PC-9 (cell line): Measurements from ENCODE around the gene GLYATL1. TPM values are rescaled to one million over a fixed set of nuclear protein-coding genes. Genes with fewer than 3 reads are reported as not detected.

Source experiments
- BruUV-seq: library from RNA; stranded (reverse); fragments of 400-500 nt; replicated peaks from 2 replicates; lab custom pipeline; 2021; lab: Mats Ljungman, UMichigan
- CTCF ChIA-PET: fragments of 300-600 bp; sonication (Branson Sonifier 250); formaldehyde crosslinking; loops from one replicate; lab custom pipeline; 2022; ENCODE audit warnings: antibody characterized with exemption; lab: Charles Lee
- POLR2A ChIA-PET: fragments of 300-600 bp; sonication (Branson Sonifier 250); formaldehyde crosslinking; loops from one replicate; lab custom pipeline; 2022; ENCODE audit warnings: antibody characterized with exemption; ENCODE audit not compliant: unreplicated experiment; lab: Charles Lee
- DNase-seq, 2 experiments: peaks; one replicate each; pipeline versions ENCODE4 v3.0.0 to v3.0.0-alpha.2; 2015 to 2022; ENCODE audit warnings: mixed read lengths in 1 of 2
- H2AFZ ChIP-seq: fragments of 200-600 bp; sonication (generic); 2 replicates; pipeline ENCODE4 v1.8.1; 2017; ENCODE audit warnings: antibody characterized with exemption
- H3F3A ChIP-seq: fragments of 200-600 bp; sonication (generic); 2 replicates; pipeline ENCODE4 v1.8.1; 2017; ENCODE audit warnings: antibody characterized with exemption, mild to moderate bottlenecking, low read depth; ENCODE audit not compliant: insufficient read depth
- H3K27ac ChIP-seq: fragments of 200-600 bp; sonication (generic); 2 replicates; pipeline ENCODE4 v1.6.1; 2016; ENCODE audit warnings: mixed run types
- H3K27me3 ChIP-seq: fragments of 200-600 bp; sonication (generic); 2 replicates; pipeline ENCODE4 v1.6.1; 2016; ENCODE audit warnings: low read depth, mixed run types; ENCODE audit not compliant: insufficient read depth
- H3K36me3 ChIP-seq: fragments of 200-600 bp; sonication (generic); 2 replicates; pipeline ENCODE4 v1.6.1; 2016; ENCODE audit warnings: low read depth, mixed run types
- H3K4me1 ChIP-seq: fragments of 200-600 bp; sonication (generic); replicated peaks from 2 replicates; pipeline ENCODE4 v1.6.1; 2016; ENCODE audit warnings: mixed run types; ENCODE audit not compliant: insufficient read depth
- H3K4me2 ChIP-seq: fragments of 200-600 bp; sonication (generic); 2 replicates; pipeline ENCODE4 v1.6.1; 2017; ENCODE audit warnings: mixed run types
- H3K4me3 ChIP-seq: fragments of 200-600 bp; sonication (generic); 2 replicates; pipeline ENCODE4 v1.6.1; 2016; ENCODE audit warnings: mixed run types
- H3K79me2 ChIP-seq: fragments of 200-600 bp; sonication (generic); 2 replicates; pipeline ENCODE4 v1.6.1; 2017; ENCODE audit warnings: low read depth, mixed run types
- H3K9me2 ChIP-seq: fragments of 200-600 bp; sonication (generic); 2 replicates; pipeline ENCODE4 v1.8.1; 2017; ENCODE audit warnings: mild to moderate bottlenecking; ENCODE audit not compliant: insufficient read depth
- H3K9me3 ChIP-seq: fragments of 200-600 bp; sonication (generic); 2 replicates; pipeline ENCODE4 v1.8.1; 2016; ENCODE audit warnings: low read depth; ENCODE audit not compliant: insufficient read depth
- H4K20me1 ChIP-seq: fragments of 200-600 bp; sonication (generic); 2 replicates; pipeline ENCODE4 v1.8.1; 2017; ENCODE audit not compliant: insufficient read depth
- CTCF ChIP-seq: fragments of 200-600 bp; sonication (generic); conservative IDR thresholded peaks from 2 replicates; pipeline ENCODE4 v1.6.1; 2017; ENCODE audit warnings: mixed run types, antibody characterized with exemption, mild to moderate bottlenecking, moderate library complexity
- EZH2 ChIP-seq: fragments of 200-600 bp; sonication (generic); IDR thresholded peaks from 2 replicates; pipeline ENCODE4 v1.8.0; 2017; ENCODE audit warnings: antibody characterized with exemption, low read depth
- intact Hi-C: fragments of 100-400 bp; cut with micrococcal nuclease; formaldehyde crosslinking; loops from one replicate; pipeline ENCODE4 v1.10.0; 2022; ENCODE audit not compliant: unreplicated experiment
- total RNA-seq: library from RNA; stranded (reverse); gene quantifications from 2 replicates; pipeline ENCODE4 v1.2.3, GENCODE V29; 2021

GLYATL1 gene
- total RNA-seq, 1 experiment from 2014 or later: not detected

GRCh38 chr11:58933661-58934060 is 5.6 kb upstream of the GLYATL1 start:
- no TSS peak for BruUV-seq
- Histone ChIP-seq H3K36me3 (no peaks in the 10 kb centered on the region), H4K20me1 (no peaks in the 10 kb centered on the region), H3K79me2 (no peaks in the 10 kb centered on the region), H2AFZ (no peak overlapping the region), H3K4me2 (no peak overlapping the region), H3K9me3 (no peaks in the 10 kb centered on the region), H3K9me2 (no peaks in the 10 kb centered on the region), H3K4me3 (no peak overlapping the region), H3F3A (no peaks in the 10 kb centered on the region), H3K4me1 (no peaks in the 10 kb centered on the region), H3K27me3 (no peaks in the 10 kb centered on the region), H3K27ac (no peak overlapping the region)
- CTCF ChIA-PET: no interaction called here
- POLR2A ChIA-PET: no interaction called here
- intact Hi-C loops: no loop called here
- TF ChIP-seq EZH2 (no peak), CTCF (no peak)
- no peak for DNase-seq

GRCh38 chr11:58934945-58935513 is 4.3 kb upstream of the GLYATL1 start:
- POLR2A ChIA-PET: no interaction called here
- TF ChIP-seq CTCF (no peak), EZH2 (no peak)
- H3K4me1 ChIP-seq: no peaks in the 10 kb centered on the region

DNA sequence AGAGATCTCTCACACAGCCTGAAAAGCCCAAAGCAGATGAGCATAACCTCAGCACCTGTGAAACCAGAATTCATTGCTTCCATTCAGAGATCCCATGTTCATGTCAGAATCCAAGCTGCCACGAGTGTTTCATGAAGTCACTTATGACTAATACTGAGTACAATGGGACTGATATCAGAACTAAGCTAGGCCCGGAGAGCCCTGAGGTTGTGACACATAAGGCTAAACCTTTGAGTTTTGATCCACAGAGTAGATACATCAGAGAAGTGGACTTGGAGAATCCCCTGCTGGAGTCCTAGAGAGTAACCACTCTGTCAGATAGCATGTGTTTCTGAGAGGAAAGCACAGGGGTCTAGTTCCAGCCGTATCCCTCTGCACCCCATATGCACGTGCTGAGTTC is 890 bp upstream of the GLYATL1 start:
- Histone ChIP-seq H3K9me3 (no peaks in the 10 kb centered on the region), H3K27me3 (peaks cover 16% of the 10 kb centered on the region; the same call in 1 of the 2 replicates), H3K4me3 (no peak overlapping the region), H3K27ac (no peak overlapping the region), H3F3A (no peaks in the 10 kb centered on the region), H2AFZ (no peak overlapping the region), H3K4me2 (no peak overlapping the region), H3K4me1 (no peaks in the 10 kb centered on the region), H3K9me2 (no peaks in the 10 kb centered on the region), H3K36me3 (no peaks in the 10 kb centered on the region), H3K79me2 (no peaks in the 10 kb centered on the region), H4K20me1 (no peaks in the 10 kb centered on the region)
- intact Hi-C loops: no loop called here
- no TSS peak for BruUV-seq
- CTCF ChIA-PET: no interaction called here
- TF ChIP-seq EZH2 (no peak), CTCF (no peak)
- POLR2A ChIA-PET: no interaction called here
- no peak for DNase-seq

More at GRCh38 chr11:58934945-58935513, 4.3 kb upstream of the GLYATL1 start:
- Histone ChIP-seq H2AFZ (no peak overlapping the region), H3K79me2 (no peaks in the 10 kb centered on the region), H3K4me3 (no peak overlapping the region), H3K9me3 (no peaks in the 10 kb centered on the region), H3K27ac (no peak overlapping the region), H3K27me3 (0 out of 2 replicates have a peak, but pooled peaks cover 9% of the 10 kb centered on the region), H3F3A (no peaks in the 10 kb centered on the region), H3K9me2 (no peaks in the 10 kb centered on the region), H3K4me2 (no peak overlapping the region), H3K36me3 (no peaks in the 10 kb centered on the region), H4K20me1 (no peaks in the 10 kb centered on the region)
- intact Hi-C loops: no loop called here
- DNase-seq: no peak
- CTCF ChIA-PET: no interaction called here
- BruUV-seq: no TSS peak
